Endothelial cell of umbilical vein (primary cell): ENCODE results near the gene CALML5. TPM values are rescaled to one million over a fixed set of nuclear protein-coding genes. Genes with fewer than 3 reads are reported as not detected.

Experiments used
- BruUV-seq: library from RNA; stranded (reverse); fragments of 400-500 nt; replicated peaks from 2 replicates; lab custom pipeline; 2021; lab: Mats Ljungman, UMichigan
- CTCF ChIA-PET: fragments of 300-600, 350-600 bp; sonication (Branson Sonifier 250); formaldehyde crosslinking; loops from one replicate; lab custom pipeline; 2021; ENCODE audit warnings: antibody characterized with exemption, inconsistent platforms; lab: Charles Lee
- POLR2A ChIA-PET: fragments of 300-600, 350-600 bp; sonication (Branson Sonifier 250); formaldehyde crosslinking; loops from one replicate; lab custom pipeline; 2021; ENCODE audit warnings: antibody characterized with exemption, inconsistent platforms; lab: Charles Lee
- DNase-seq: peaks from one replicate; pipeline ENCODE4 v3.0.0-alpha.2; 2011; ENCODE audit warnings: low read depth, low spot score
- FAIRE-seq: peaks from 2 replicates; lab custom pipeline; 2011; peaks lifted over from hg19 to GRCh38; lab: Jason Lieb, UNC
- H2AFZ ChIP-seq: 2 replicates; pipeline ENCODE4 v1.6.0; 2012; ENCODE audit warnings: low read depth, low read length, control low read depth, inconsistent platforms
- H3K27ac ChIP-seq: 2 replicates; pipeline ENCODE4 v1.5.1; 2011; ENCODE audit warnings: low read depth, mild to moderate bottlenecking, control low read depth, low read length, moderate library complexity; ENCODE audit not compliant: insufficient read depth
- H3K27me3 ChIP-seq, 2 experiments: 2 replicates each; pipeline versions ENCODE4 v1.6.0 to v1.6.1; 2011; ENCODE audit warnings: low read length in 2 of 2, mixed read lengths in 1 of 2; ENCODE audit not compliant: control insufficient read depth in 2 of 2, insufficient read depth in 2 of 2
- H3K36me3 ChIP-seq, 2 experiments: 2 replicates in 1 of 2; 3 replicates in 1 of 2; pipeline ENCODE4 v1.5.1; 2011; ENCODE audit warnings: low read length in 2 of 2, mild to moderate bottlenecking in 1 of 2, moderate library complexity in 1 of 2; ENCODE audit not compliant: control insufficient read depth in 2 of 2, insufficient read depth in 2 of 2; ENCODE audit errors: extremely low read depth in 1 of 2
- H3K4me1 ChIP-seq: 3 replicates; pipeline ENCODE4 v1.5.1; 2011; ENCODE audit warnings: mild to moderate bottlenecking, low read length; ENCODE audit not compliant: control insufficient read depth, insufficient read depth; ENCODE audit errors: extremely low read depth
- H3K4me2 ChIP-seq: 2 replicates; pipeline ENCODE4 v1.6.1; 2011; ENCODE audit warnings: low read length, control low read depth, mixed read lengths; ENCODE audit not compliant: insufficient read depth
- H3K4me3 ChIP-seq, 3 experiments: fragments of 200-600 bp in 1 of 3; sonication (generic), shearing (Covaris generic) in 1 of 3; replicated peaks in 1 of 3; 2 replicates each; pipeline ENCODE4 v1.5.1; 2011 to 2016; ENCODE audit warnings: control low read depth in 3 of 3, low read length in 3 of 3, mild to moderate bottlenecking in 2 of 3, inconsistent platforms in 1 of 3, low read depth in 1 of 3, moderate library complexity in 1 of 3; ENCODE audit not compliant: insufficient read depth in 1 of 3
- H3K79me2 ChIP-seq: 2 replicates; pipeline ENCODE4 v1.6.0; 2012; ENCODE audit warnings: low read length, inconsistent platforms; ENCODE audit not compliant: control insufficient read depth, insufficient read depth
- H3K9ac ChIP-seq: replicated peaks from 2 replicates; pipeline ENCODE3; 2011; ENCODE audit warnings: low read length, control low read depth; ENCODE audit not compliant: insufficient read depth; ENCODE audit errors: extremely low read depth
- H3K9me1 ChIP-seq: replicated peaks from 3 replicates; pipeline ENCODE4 v1.6.0; 2011; ENCODE audit warnings: mild to moderate bottlenecking, low read length; ENCODE audit not compliant: control insufficient read depth, insufficient read depth; ENCODE audit errors: extremely low read depth
- H3K9me3 ChIP-seq: replicated peaks from 2 replicates; pipeline ENCODE4 v1.5.1; 2012; ENCODE audit warnings: low read length, inconsistent platforms; ENCODE audit not compliant: control insufficient read depth, insufficient read depth
- H4K20me1 ChIP-seq: replicated peaks from 2 replicates; pipeline ENCODE3; 2011; ENCODE audit warnings: mild to moderate bottlenecking, low read length; ENCODE audit not compliant: control insufficient read depth, insufficient read depth; ENCODE audit errors: extremely low read depth
- MYC ChIP-seq: IDR thresholded peaks from one replicate; pipeline ENCODE4 v1.6.1; 2011; ENCODE audit warnings: mild to moderate bottlenecking, low read depth, low read length
- POLR2AphosphoS5 ChIP-seq: IDR thresholded peaks from 2 replicates; pipeline ENCODE4 v1.6.1; 2012; ENCODE audit warnings: low read depth, mild to moderate bottlenecking, control low read depth, low read length, moderate library complexity; ENCODE audit not compliant: insufficient read depth
- dilution Hi-C: fragments of 300-500 bp; cut with MboI; formaldehyde crosslinking; loops from one replicate; pipeline ENCODE4 v1.15.0; 2019; ENCODE audit warnings: low sequenced_read_pairs; ENCODE audit not compliant: extremely low pct_ligation_motif_present
- intact Hi-C: fragments of 100-400 bp; cut with micrococcal nuclease; formaldehyde crosslinking; loops from one replicate; pipeline ENCODE4 v1.10.0; 2022
- polyA plus RNA-seq, 4 experiments: library from polyadenylated mRNA; depleted of rRNA in 3 of 4; stranded (reverse) in 3 of 4; unstranded in 1 of 4; fragments of >200 nt; gene quantifications; 2 replicates each; pipeline versions ENCODE4 v1.2.1 to v1.2.3, GENCODE V29; 2011 to 2012; ENCODE audit warnings: missing spikeins in 1 of 4
- total RNA-seq: library from RNA; stranded (reverse); gene quantifications from 2 replicates; pipeline ENCODE4 v1.2.3, GENCODE V29; 2021
- TF ChIP-seq, protein P1 (sequence below): IDR thresholded peaks from 2 replicates; pipeline ENCODE4 v1.6.1; 2011; ENCODE audit not compliant: insufficient read depth, insufficient read length
- TF ChIP-seq, protein P2 (sequence below), 2 donors: IDR thresholded peaks; 1 replicate in 1 of 2; 2 replicates in 1 of 2; pipeline ENCODE4 v1.5.1; 2011; ENCODE audit warnings: low read length in 2 of 2, mild to moderate bottlenecking in 2 of 2, moderate library complexity in 2 of 2, control low read depth in 1 of 2, inconsistent platforms in 1 of 2, low read depth in 1 of 2; ENCODE audit not compliant: insufficient read depth in 1 of 2; ENCODE audit errors: extremely low read depth in 1 of 2

CALML5 gene
- total and polyA plus RNA-seq, 2 donors (not counting 3 experiments of a cell fraction or from before 2014, with no cell fraction given): not detected

DNA sequence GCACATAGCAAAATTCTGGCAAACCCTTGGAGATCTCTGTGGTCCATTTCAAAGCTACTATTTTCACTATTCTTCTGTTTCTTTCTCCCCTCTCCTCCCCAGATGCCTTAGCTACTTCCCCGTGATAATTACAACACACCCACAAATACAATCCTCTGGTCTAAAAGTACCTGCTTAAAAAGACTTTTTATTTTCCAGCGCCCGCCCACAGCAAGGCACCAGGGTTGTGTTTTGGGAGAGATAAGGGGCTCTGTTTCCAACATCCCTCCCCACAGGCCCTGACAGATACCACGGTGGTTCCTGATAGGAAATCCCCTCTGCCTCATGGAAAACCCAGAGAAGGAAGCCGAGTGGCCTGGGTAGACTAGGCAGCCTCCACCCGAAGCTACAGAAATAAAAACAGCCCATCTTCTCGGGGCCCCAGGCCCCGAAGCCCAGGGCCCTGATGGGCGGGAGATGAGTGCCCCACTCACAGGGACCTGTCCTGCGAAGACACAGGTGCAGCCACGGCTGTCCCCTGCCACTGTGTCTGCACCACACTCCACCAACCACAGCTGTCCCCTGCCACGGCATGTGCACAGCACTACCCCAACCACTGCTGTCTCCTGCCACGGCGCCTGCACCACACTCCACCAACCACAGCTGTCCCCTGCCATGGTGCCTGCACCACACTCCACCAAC lies 19.7 kb downstream of the CALML5 start:
- intact Hi-C loops (no loop called here), dilution Hi-C loops (no loop called here)
- Histone ChIP-seq H3K4me2 (no peak overlapping the region), H3K36me3 (no peaks in the 10 kb centered on the region), H3K9ac (no peak overlapping the region), H2AFZ (no peak overlapping the region), H3K27ac (no peak overlapping the region), H3K4me1 (no peaks in the 10 kb centered on the region), H3K79me2 (no peaks in the 10 kb centered on the region), H4K20me1 (no peaks in the 10 kb centered on the region), H3K9me3 (no peaks in the 10 kb centered on the region), H3K27me3 (peaks cover 0 to 2% of the 10 kb centered on the region in 2 experiments), H3K4me3 (no peak overlapping the region), H3K9me1 (no peaks in the 10 kb centered on the region)
- no peak for DNase-seq
- BruUV-seq: no TSS peak
- TF ChIP-seq MYC: no peak
- TF ChIP-seq POLR2AphosphoS5: no peak
- TF ChIP-seq, protein P1, sequence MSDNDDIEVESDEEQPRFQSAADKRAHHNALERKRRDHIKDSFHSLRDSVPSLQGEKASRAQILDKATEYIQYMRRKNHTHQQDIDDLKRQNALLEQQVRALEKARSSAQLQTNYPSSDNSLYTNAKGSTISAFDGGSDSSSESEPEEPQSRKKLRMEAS: no peak
- TF ChIP-seq, protein P2, sequence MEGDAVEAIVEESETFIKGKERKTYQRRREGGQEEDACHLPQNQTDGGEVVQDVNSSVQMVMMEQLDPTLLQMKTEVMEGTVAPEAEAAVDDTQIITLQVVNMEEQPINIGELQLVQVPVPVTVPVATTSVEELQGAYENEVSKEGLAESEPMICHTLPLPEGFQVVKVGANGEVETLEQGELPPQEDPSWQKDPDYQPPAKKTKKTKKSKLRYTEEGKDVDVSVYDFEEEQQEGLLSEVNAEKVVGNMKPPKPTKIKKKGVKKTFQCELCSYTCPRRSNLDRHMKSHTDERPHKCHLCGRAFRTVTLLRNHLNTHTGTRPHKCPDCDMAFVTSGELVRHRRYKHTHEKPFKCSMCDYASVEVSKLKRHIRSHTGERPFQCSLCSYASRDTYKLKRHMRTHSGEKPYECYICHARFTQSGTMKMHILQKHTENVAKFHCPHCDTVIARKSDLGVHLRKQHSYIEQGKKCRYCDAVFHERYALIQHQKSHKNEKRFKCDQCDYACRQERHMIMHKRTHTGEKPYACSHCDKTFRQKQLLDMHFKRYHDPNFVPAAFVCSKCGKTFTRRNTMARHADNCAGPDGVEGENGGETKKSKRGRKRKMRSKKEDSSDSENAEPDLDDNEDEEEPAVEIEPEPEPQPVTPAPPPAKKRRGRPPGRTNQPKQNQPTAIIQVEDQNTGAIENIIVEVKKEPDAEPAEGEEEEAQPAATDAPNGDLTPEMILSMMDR (IDR thresholded peaks at IDR 0.05; ENCODE audit: extremely low read depth in 1 of 2, insufficient read depth in 1 of 2, low read depth in 1 of 2, low read length in 2 of 2): no peak
- FAIRE-seq: no peak
- POLR2A ChIA-PET: no interaction called here
- CTCF ChIA-PET: interaction anchor here (1.5 kb wide), 1 partner anchor 143 kb away, joined by 5 read pairs; no protein-coding TSS in a partner anchor
